Daoy (cell line): ENCODE measurements around the gene BUB1. TPM values are rescaled to one million over a fixed set of nuclear protein-coding genes. Genes with fewer than 3 reads are reported as not detected.
"Not testable (repeated sequence)": the region's sequence is repeated elsewhere in the genome, so short reads cannot be mapped to it uniquely, and the experiment has no call there.

Experiments used
- DNase-seq: peaks from one replicate; pipeline ENCODE4 v3.0.0-alpha.2; 2015; ENCODE audit warnings: low read depth
- total RNA-seq: library from RNA; depleted of rRNA; stranded (reverse); fragments of >200 nt; shearing (Covaris generic); gene quantifications from 2 replicates; pipeline ENCODE4 v1.2.3, GENCODE V29; 2014; rRNA removed

Gene BUB1
- total RNA-seq, 1 experiment from 2014 or later = 122 TPM

DNA sequence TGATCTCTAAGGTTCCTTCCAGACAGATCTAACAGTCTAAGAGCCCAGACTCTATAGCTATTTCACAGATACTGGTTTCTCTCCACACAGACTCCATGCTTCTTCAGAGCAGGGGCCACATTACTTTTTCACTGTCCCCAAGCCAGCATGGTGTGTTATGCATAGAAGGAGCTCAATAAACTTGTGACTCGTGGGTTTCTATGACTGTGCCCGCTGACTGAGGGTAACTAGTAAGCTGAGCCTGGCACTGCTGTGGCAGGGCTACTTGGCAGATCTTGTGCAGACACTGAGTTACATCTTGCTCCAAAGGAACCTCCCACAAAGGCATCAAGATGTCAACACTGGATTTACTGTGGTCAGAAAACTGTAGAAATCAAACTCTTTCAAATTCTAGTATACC lies 85.9 kb downstream of the BUB1 start:
- not testable (repeated sequence) for DNase-seq

DNA sequence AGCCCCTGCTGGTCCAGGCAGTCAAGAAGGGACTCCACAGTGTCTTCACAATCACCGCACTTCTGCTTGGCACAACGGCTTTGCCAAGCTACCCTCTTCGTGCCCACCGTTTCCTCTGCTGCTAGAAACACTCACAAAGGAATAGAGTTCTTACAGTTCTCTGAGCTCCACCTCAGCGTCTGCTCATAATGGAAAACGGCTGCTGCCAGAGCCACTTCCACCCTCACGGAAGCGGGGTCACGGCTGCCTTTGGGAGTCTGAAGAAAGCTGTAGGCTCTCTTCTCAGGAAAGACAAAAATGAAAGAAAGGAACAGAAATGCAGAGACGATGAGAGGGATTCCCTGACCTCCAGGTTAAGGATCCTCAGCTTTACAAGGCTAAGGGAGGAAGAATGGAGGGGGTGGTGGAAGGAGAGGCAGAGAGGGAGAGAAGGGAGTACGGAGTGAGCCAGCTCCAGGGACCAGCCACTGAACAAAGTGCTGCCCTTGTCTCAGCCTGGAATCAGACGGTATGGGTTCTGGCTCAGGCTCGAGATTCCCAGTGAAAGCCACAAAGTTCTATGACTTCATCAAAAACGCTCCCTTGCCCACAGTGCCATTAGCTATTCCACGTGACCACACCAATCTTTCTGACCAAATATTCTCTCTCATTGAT lies 88.1 kb downstream of the BUB1 start:
- DNase-seq = not testable (repeated sequence)

DNA sequence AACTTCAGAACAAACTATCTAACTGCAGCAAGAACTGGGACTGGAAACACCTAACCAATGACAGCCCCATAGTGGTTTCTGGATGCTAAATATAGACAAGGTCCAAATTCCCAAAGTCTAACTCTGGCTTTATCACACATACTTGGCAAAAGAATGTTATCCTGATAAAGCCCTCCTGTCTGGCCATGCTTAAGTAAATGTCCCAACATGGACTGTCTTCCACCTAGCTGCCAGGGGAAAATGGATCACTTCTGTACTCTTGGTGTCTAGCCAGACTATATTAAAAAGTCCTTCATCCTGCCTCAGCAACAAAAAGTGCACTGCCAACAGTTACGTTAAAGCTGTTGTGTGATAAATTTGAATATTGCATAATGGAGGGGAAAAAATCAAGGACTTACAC lies 89.3 kb downstream of the BUB1 start:
- not testable (repeated sequence) for DNase-seq

Other genes starting within 250 kb of the BUB1 start
- gene LIMS4, start 205.2 kb downstream of the BUB1 start, total RNA-seq = 0.24 and 0.29 TPM in 2 replicates
- 19.0 and 33.0 TPM in 2 replicates for gene RGPD6, start 100.8 kb downstream of the BUB1 start, total RNA-seq
- 1.6 TPM in 1 of 2 replicates, not detected in the other for gene ACOXL, start 54.5 kb upstream of the BUB1 start, total RNA-seq